Neural cell (in vitro differentiated cells): Measurements from ENCODE around the gene CIZ1. TPM values are rescaled to one million over a fixed set of nuclear protein-coding genes. Genes with fewer than 3 reads are reported as not detected.
"Not testable (repeated sequence)": the region's sequence is repeated elsewhere in the genome, so short reads cannot be mapped to it uniquely, and the experiment has no call there.

Experiments
- H2AFZ ChIP-seq: fragments of 200-600, 300-800 bp; sonication (generic), shearing (Covaris generic); 2 replicates; pipeline ENCODE4 v1.6.0; 2014; ENCODE audit warnings: low read depth, mild to moderate bottlenecking, antibody characterized with exemption, low read length, moderate library complexity
- H3F3A ChIP-seq: fragments of 200-600 bp; shearing (Covaris generic); 2 replicates; pipeline ENCODE4 v1.6.1; 2016; ENCODE audit warnings: mild to moderate bottlenecking, moderate library complexity, mixed read lengths, antibody characterized with exemption, low read length; ENCODE audit not compliant: insufficient read depth, poor library complexity, severe bottlenecking
- H3K27ac ChIP-seq: fragments of 200-600, 300-800 bp; sonication (generic), shearing (Covaris generic); 2 replicates; pipeline ENCODE4 v1.5.1; 2014; ENCODE audit warnings: mild to moderate bottlenecking, low read length, moderate library complexity
- H3K27me3 ChIP-seq: fragments of 300-800, 200-600 bp; sonication (generic), shearing (Covaris generic); 2 replicates; pipeline ENCODE4 v1.6.0; 2014; ENCODE audit warnings: mild to moderate bottlenecking, low read depth, low read length, moderate library complexity; ENCODE audit not compliant: insufficient read depth
- H3K36me3 ChIP-seq: fragments of 300-800, 200-600 bp; sonication (generic), shearing (Covaris generic); 2 replicates; pipeline ENCODE4 v1.5.1; 2014; ENCODE audit warnings: mild to moderate bottlenecking, antibody characterized with exemption, low read length, moderate library complexity; ENCODE audit not compliant: insufficient read depth
- H3K4me2 ChIP-seq: fragments of 300-800, 200-600 bp; sonication (generic), shearing (Covaris generic); 2 replicates; pipeline ENCODE4 v1.6.0; 2014; ENCODE audit warnings: mild to moderate bottlenecking, low read length
- H3K4me3 ChIP-seq: fragments of 300-800, 200-600 bp; sonication (generic), shearing (Covaris generic); 2 replicates; pipeline ENCODE4 v1.5.1; 2014; ENCODE audit warnings: mild to moderate bottlenecking, low read length, moderate library complexity
- H3K79me2 ChIP-seq: fragments of 200-600 bp; shearing (Covaris generic); replicated peaks from 2 replicates; pipeline ENCODE4 v1.6.0; 2014; ENCODE audit warnings: mild to moderate bottlenecking, low read length, moderate library complexity; ENCODE audit not compliant: insufficient read depth
- H3K9ac ChIP-seq: fragments of 300-800, 200-600 bp; sonication (generic), shearing (Covaris generic); 2 replicates; pipeline ENCODE4 v1.6.1; 2016; ENCODE audit warnings: mild to moderate bottlenecking, low read length, mixed read lengths
- H3K9me2 ChIP-seq: fragments of 200-600 bp; shearing (Covaris generic); 2 replicates; pipeline ENCODE4 v1.6.1; 2016; ENCODE audit warnings: mild to moderate bottlenecking, low read length, mixed read lengths; ENCODE audit not compliant: insufficient read depth
- H3K9me3 ChIP-seq: fragments of 200-600, 300-800 bp; sonication (generic), shearing (Covaris generic); 2 replicates; pipeline ENCODE4 v1.6.1; 2016; ENCODE audit warnings: mild to moderate bottlenecking, mixed run types, low read length, moderate library complexity, mixed read lengths
- H4K20me1 ChIP-seq: fragments of 200-600 bp; shearing (Covaris generic); 2 replicates; pipeline ENCODE4 v1.6.1; 2016; ENCODE audit warnings: mild to moderate bottlenecking, mixed run types; ENCODE audit not compliant: insufficient read depth
- EP300 ChIP-seq: fragments of 450-650 bp; conservative IDR thresholded peaks from 2 replicates; pipeline ENCODE4 v1.6.1; 2014; ENCODE audit warnings: antibody characterized with exemption, mild to moderate bottlenecking, moderate library complexity; ENCODE audit not compliant: poor library complexity, severe bottlenecking
- EZH2 ChIP-seq: fragments of 200-600, 300-800 bp; shearing (Covaris generic), sonication (generic); IDR thresholded peaks from 2 replicates; pipeline ENCODE4 v1.6.1; 2014; ENCODE audit warnings: antibody characterized with exemption, low read length, borderline replicate concordance, mild to moderate bottlenecking; ENCODE audit not compliant: insufficient read depth, poor library complexity, severe bottlenecking
- MXI1 ChIP-seq: fragments of 450-650 bp; conservative IDR thresholded peaks from 2 replicates; pipeline ENCODE4 v1.6.1; 2014; ENCODE audit warnings: antibody characterized with exemption, mild to moderate bottlenecking; ENCODE audit not compliant: poor library complexity, severe bottlenecking
- POLR2AphosphoS5 ChIP-seq: IDR thresholded peaks from 2 replicates; pipeline ENCODE4 v1.6.1; 2012
- RAD21 ChIP-seq: fragments of 450-650 bp; conservative IDR thresholded peaks from 2 replicates; pipeline ENCODE4 v1.6.1; 2014; ENCODE audit warnings: antibody characterized with exemption, mild to moderate bottlenecking, moderate library complexity
- SMC3 ChIP-seq: fragments of 450-650 bp; conservative IDR thresholded peaks from 2 replicates; pipeline ENCODE4 v1.6.1; 2014; ENCODE audit warnings: antibody characterized with exemption, mild to moderate bottlenecking, moderate library complexity; ENCODE audit not compliant: poor library complexity
- TAF1 ChIP-seq: IDR thresholded peaks from 2 replicates; pipeline ENCODE4 v1.6.1; 2012; ENCODE audit warnings: low read depth
- polyA plus RNA-seq: library from polyadenylated mRNA; depleted of rRNA; stranded (reverse); fragments of >200 nt; gene quantifications from 2 replicates; pipeline ENCODE4 v1.2.3, GENCODE V29; 2014
- TF ChIP-seq, protein P1 (sequence below): fragments of 450-650 bp; IDR thresholded peaks from 2 replicates; pipeline ENCODE4 v1.5.1; 2014; ENCODE audit warnings: antibody characterized with exemption, mild to moderate bottlenecking, moderate library complexity; ENCODE audit not compliant: poor library complexity, severe bottlenecking
- TF ChIP-seq, protein P2 (sequence below): IDR thresholded peaks from 2 replicates; pipeline ENCODE4 v1.6.1; 2012; ENCODE audit warnings: borderline replicate concordance

CIZ1 gene
- polyA plus RNA-seq, 1 donor from 2014 or later: 25.6 TPM

DNA sequence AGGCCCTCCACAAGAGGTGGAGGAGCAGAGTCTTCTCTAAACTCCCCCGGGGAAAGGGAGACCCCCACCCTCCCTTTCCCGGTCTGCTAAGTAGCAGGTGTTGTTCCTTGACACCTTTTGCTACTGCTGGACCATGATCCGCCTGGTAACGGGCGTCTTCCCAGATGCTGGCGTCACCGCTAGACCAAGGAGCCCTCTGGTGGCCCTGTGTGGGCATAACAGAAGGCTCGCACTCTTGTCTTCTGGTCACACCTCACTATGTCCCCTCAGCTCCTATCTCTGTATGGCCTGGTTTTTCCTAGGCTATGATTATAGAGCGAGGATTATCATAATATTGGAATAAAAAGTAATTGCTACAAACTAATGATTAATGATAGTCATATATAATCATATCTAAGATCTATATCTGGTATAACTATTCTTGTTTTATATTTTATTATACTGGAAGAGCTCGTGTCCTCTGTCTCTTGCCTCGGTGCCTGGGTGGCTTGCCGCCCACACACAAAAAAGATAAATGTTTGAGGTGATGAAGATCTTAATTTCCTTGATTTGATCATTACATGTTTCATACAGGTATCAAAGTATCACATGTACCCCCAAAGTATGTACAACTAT is 61.3 kb downstream of the CIZ1 start:
- TF ChIP-seq, protein P1, sequence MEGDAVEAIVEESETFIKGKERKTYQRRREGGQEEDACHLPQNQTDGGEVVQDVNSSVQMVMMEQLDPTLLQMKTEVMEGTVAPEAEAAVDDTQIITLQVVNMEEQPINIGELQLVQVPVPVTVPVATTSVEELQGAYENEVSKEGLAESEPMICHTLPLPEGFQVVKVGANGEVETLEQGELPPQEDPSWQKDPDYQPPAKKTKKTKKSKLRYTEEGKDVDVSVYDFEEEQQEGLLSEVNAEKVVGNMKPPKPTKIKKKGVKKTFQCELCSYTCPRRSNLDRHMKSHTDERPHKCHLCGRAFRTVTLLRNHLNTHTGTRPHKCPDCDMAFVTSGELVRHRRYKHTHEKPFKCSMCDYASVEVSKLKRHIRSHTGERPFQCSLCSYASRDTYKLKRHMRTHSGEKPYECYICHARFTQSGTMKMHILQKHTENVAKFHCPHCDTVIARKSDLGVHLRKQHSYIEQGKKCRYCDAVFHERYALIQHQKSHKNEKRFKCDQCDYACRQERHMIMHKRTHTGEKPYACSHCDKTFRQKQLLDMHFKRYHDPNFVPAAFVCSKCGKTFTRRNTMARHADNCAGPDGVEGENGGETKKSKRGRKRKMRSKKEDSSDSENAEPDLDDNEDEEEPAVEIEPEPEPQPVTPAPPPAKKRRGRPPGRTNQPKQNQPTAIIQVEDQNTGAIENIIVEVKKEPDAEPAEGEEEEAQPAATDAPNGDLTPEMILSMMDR: peak; percentile 48
- not testable (repeated sequence) for H3K27me3 ChIP-seq, H3K4me3 ChIP-seq, H4K20me1 ChIP-seq, H3K9ac ChIP-seq, H3K4me2 ChIP-seq, H3K9me3 ChIP-seq, H2AFZ ChIP-seq, H3F3A ChIP-seq, H3K9me2 ChIP-seq, H3K36me3 ChIP-seq, H3K27ac ChIP-seq
- peaks cover 11% of the 10 kb centered on the region for H3K79me2 ChIP-seq

DNA sequence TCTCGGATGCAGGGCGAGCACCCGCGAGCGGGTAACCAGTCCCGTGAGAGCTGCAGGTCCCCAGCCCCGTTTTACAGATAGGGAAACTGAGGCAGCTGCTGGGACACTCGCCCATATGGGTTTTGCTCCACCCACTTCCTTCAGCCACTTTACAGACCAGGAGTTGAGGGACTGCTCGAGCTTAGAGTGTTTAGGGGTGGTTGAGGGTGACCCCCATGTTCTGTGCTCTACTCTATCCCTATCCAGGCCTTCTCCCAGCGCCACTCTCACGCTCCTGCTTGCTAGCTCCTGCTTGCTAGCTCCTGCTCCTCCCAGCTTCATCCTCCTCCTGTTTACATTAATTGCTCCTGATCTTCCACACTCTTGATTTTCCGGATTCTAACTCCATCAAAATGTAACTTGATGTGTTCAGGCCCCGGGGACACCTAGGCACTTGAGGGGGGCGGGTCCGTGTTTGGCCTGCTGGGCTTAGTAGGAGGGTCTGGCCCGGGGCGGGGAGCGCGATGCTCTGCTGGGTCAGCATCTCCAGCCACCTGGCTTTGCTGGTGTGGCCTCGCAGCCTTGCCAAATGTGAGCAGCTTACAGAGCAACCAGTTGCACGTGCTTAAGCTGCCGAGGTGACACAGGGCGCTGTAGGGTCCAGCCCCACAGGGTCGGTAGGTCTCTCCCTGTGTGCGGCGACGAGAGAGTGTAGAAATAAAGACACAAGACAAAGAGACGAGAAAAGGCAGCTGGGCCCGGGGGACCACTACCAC is 62.4 kb downstream of the CIZ1 start:
- Histone ChIP-seq H3K27me3 (no peaks in the 10 kb centered on the region), H3K27ac (peak overlapping the region; percentile 84), H3F3A (no peaks in the 10 kb centered on the region), H3K36me3 (no peaks in the 10 kb centered on the region), H3K4me2 (peak overlapping the region; percentile 62), H3K9me2 (no peaks in the 10 kb centered on the region), H4K20me1 (no peaks in the 10 kb centered on the region), H3K4me3 (peak overlapping the region; percentile 98), H3K79me2 (peaks cover 11% of the 10 kb centered on the region), H3K9ac (peak overlapping the region; percentile 89), H3K9me3 (no peaks in the 10 kb centered on the region), H2AFZ (peak overlapping the region; percentile 95)
- TF ChIP-seq EZH2 (no peak), POLR2AphosphoS5 (no peak), SMC3 (no peak), EP300 (no peak), RAD21 (no peak), TAF1 (no peak), MXI1 (no peak)
- TF ChIP-seq, protein P2, sequence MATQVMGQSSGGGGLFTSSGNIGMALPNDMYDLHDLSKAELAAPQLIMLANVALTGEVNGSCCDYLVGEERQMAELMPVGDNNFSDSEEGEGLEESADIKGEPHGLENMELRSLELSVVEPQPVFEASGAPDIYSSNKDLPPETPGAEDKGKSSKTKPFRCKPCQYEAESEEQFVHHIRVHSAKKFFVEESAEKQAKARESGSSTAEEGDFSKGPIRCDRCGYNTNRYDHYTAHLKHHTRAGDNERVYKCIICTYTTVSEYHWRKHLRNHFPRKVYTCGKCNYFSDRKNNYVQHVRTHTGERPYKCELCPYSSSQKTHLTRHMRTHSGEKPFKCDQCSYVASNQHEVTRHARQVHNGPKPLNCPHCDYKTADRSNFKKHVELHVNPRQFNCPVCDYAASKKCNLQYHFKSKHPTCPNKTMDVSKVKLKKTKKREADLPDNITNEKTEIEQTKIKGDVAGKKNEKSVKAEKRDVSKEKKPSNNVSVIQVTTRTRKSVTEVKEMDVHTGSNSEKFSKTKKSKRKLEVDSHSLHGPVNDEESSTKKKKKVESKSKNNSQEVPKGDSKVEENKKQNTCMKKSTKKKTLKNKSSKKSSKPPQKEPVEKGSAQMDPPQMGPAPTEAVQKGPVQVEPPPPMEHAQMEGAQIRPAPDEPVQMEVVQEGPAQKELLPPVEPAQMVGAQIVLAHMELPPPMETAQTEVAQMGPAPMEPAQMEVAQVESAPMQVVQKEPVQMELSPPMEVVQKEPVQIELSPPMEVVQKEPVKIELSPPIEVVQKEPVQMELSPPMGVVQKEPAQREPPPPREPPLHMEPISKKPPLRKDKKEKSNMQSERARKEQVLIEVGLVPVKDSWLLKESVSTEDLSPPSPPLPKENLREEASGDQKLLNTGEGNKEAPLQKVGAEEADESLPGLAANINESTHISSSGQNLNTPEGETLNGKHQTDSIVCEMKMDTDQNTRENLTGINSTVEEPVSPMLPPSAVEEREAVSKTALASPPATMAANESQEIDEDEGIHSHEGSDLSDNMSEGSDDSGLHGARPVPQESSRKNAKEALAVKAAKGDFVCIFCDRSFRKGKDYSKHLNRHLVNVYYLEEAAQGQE: no peak
- TF ChIP-seq, protein P1: no peak
